Tibial artery (tissue), 4 donors: Measurements from ENCODE around the gene CCR9.

Source experiments
- DNase-seq, 2 donors: peaks; one replicate each; pipeline ENCODE4 v3.0.0-alpha.2; 2019
- H3K27ac ChIP-seq, 2 donors: fragments of 200-600 bp; sonication (generic) in 1 of 2; 1 replicate in 1 of 2; 2 replicates in 1 of 2; pipeline ENCODE4 v1.5.1; 2018 to 2019; ENCODE audit warnings: mild to moderate bottlenecking in 1 of 2
- H3K27me3 ChIP-seq, 2 donors: fragments of 200-600 bp; sonication (generic) in 1 of 2; one replicate each; pipeline versions ENCODE4 v1.5.1 to v1.6.0; 2016 to 2019
- H3K36me3 ChIP-seq, 3 donors: fragments of 200-600 bp; sonication (generic) in 2 of 3; one replicate each; pipeline ENCODE4 v1.5.1; 2016 to 2019; ENCODE audit warnings: mild to moderate bottlenecking in 2 of 3
- H3K4me1 ChIP-seq, 4 donors: fragments of 200-600 bp; sonication (generic) in 2 of 4; 1 replicate in 3 of 4; 2 replicates in 1 of 4; pipeline ENCODE4 v1.5.1; 2016 to 2019
- H3K4me3 ChIP-seq, 2 donors: fragments of 200-600 bp; sonication (generic) in 1 of 2; 1 replicate in 1 of 2; 2 replicates in 1 of 2; pipeline ENCODE4 v1.5.1; 2018 to 2019; ENCODE audit warnings: mild to moderate bottlenecking in 2 of 2
- H3K9me3 ChIP-seq, 3 donors: fragments of 200-600 bp; sonication (generic) in 1 of 3; one replicate each; pipeline ENCODE4 v1.5.1; 2016 to 2019
- intact Hi-C: fragments of 100-400 bp; cut with DNase I; formaldehyde crosslinking; loops from one replicate; pipeline ENCODE4 v1.15.0; 2023; ENCODE audit warnings: low total_unique reads
- TF ChIP-seq, protein P1 (sequence below), 2 experiments: fragments of 200-600 bp in 1 of 2; fragments of 450-650 bp in 1 of 2; IDR thresholded peaks; one replicate each; pipeline ENCODE4 v1.5.1; 2017 to 2019; ENCODE audit warnings: antibody characterized with exemption in 2 of 2, mild to moderate bottlenecking in 1 of 2, moderate library complexity in 1 of 2

CCR9 gene

DNA sequence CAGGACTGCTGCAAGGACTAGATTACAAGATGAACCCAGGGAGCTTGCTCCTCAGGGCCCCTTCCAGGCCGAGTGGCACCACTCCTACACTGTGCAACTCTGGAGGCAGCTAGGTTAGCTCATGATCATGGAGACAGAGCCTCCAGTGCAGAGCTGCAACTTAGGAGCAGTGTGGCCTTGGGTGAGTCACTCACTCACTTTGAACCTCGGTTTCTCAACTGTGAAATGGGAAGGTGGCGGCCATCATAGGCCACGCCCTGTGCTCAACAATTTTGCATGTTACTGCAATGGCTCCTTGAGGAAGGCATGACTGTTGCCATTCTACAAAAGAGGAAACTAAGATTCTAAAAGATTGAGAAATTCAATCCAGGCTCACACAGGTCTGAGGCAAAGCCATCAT lies 45.8 kb downstream of the CCR9 start:
- no peak overlapping the region for H3K27ac ChIP-seq
- DNase-seq: peak in 1 of 2 donors; percentile 27
- H3K9me3 ChIP-seq: no peaks in the 10 kb centered on the region
- H3K4me3 ChIP-seq: no peak overlapping the region
- H3K27me3 ChIP-seq: no peaks in the 10 kb centered on the region
- TF ChIP-seq, protein P1, sequence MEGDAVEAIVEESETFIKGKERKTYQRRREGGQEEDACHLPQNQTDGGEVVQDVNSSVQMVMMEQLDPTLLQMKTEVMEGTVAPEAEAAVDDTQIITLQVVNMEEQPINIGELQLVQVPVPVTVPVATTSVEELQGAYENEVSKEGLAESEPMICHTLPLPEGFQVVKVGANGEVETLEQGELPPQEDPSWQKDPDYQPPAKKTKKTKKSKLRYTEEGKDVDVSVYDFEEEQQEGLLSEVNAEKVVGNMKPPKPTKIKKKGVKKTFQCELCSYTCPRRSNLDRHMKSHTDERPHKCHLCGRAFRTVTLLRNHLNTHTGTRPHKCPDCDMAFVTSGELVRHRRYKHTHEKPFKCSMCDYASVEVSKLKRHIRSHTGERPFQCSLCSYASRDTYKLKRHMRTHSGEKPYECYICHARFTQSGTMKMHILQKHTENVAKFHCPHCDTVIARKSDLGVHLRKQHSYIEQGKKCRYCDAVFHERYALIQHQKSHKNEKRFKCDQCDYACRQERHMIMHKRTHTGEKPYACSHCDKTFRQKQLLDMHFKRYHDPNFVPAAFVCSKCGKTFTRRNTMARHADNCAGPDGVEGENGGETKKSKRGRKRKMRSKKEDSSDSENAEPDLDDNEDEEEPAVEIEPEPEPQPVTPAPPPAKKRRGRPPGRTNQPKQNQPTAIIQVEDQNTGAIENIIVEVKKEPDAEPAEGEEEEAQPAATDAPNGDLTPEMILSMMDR (IDR thresholded peaks at IDR 0.05): no peak
- no peaks in the 10 kb centered on the region for H3K4me1 ChIP-seq
- intact Hi-C loops: no loop called here
- peaks cover 85 to 98% (median 91%) of the 10 kb centered on the region in 3 donors for H3K36me3 ChIP-seq

DNA sequence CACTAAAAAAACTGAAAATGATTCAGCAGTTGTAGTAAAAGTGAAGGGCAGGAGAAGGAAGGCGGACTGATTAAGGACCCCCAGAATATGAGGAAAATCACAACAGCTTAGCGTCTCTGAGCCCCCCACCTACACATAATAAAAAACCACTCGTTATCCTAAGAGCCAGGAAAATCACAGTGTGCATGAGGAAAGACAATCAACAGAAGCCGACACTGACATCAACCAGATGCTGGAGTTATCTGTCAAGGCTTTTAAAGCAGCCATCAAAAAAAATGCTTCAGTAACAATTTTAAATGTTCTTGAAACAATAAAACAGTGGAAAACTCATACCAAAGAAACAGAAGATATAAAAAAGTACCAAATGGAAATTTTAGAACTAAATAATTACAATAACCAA lies 47.2 kb downstream of the CCR9 start:
- H3K4me1 ChIP-seq: no peaks in the 10 kb centered on the region
- H3K27me3 ChIP-seq: no peaks in the 10 kb centered on the region
- peaks cover 79 to 98% (median 83%) of the 10 kb centered on the region in 3 donors for H3K36me3 ChIP-seq
- H3K4me3 ChIP-seq: no peak overlapping the region
- intact Hi-C loops: no loop called here
- H3K27ac ChIP-seq: no peak overlapping the region
- H3K9me3 ChIP-seq: no peaks in the 10 kb centered on the region
- TF ChIP-seq, protein P1 (IDR thresholded peaks at IDR 0.05): no peak
- peak in 1 of 2 donors; percentile 12 for DNase-seq

- intact Hi-C loops: no loop called here
Measured at GRCh38 chr3:45936261-45936660, 49.9 kb downstream of the CCR9 start.

DNA sequence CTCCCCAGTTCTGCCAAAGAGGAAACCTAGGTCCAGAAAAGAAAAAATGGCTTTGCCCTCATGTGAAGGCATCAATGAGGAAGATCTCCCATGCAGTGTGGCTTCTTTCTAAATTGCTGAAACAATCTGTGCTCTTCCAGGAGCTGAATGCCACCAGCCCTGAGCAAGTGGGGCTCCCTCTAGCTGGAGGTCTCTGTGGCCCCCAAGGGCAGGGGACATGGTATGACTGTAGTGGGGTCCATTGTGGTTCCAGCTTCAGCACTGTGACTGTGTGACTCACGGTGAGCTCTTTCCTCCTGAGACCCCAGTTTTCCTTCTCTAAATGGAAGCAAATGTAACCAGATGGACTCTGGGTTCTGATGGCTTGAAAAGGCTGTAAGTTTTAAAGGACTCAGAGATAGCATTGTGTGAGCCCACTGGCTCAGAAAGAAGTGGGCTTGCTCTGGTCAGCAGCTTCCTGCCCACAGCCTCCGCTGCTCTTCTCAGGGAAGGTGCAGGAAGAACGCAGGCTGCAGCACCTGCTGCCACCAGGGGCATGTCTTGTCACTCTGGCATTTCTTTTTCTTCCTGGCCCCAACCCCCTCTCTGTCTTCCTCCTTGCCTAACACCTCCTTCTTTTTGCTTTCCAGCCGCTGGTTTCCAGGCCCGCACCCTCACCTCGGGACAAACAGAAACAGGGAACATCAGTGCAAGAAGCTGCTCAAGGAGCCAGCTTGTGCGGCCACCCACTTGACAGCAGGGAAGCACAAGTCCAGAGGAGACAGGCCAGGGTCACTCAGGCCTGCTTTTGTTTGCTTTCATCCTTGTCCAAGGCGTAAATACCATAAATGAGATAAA lies 51.1 kb downstream of the CCR9 start:
- Histone ChIP-seq H3K27ac (no peak overlapping the region), H3K9me3 (no peaks in the 10 kb centered on the region), H3K27me3 (no peaks in the 10 kb centered on the region), H3K4me3 (no peak overlapping the region), H3K36me3 (peaks cover 42 to 80% (median 44%) of the 10 kb centered on the region in 3 donors), H3K4me1 (peaks cover 0 to 12% (median 4%) of the 10 kb centered on the region in 4 donors)
- peak in 1 of 2 donors; percentile 54 for DNase-seq
- TF ChIP-seq, protein P1 (IDR thresholded peaks at IDR 0.05): no peak
- intact Hi-C loops: no loop called here

More at GRCh38 chr3:45936261-45936660, 49.9 kb downstream of the CCR9 start:
- H3K4me1 ChIP-seq: peaks cover 0 to 12% (median 4%) of the 10 kb centered on the region in 4 donors
- no peak overlapping the region for H3K27ac ChIP-seq
- TF ChIP-seq, protein P1 (IDR thresholded peaks at IDR 0.05): no peak
- DNase-seq: peak in 1 of 2 donors; percentile 38
- H3K36me3 ChIP-seq: peaks cover 52 to 82% (median 56%) of the 10 kb centered on the region in 3 donors
- H3K4me3 ChIP-seq: no peak overlapping the region
- no peaks in the 10 kb centered on the region for H3K27me3 ChIP-seq
- no peaks in the 10 kb centered on the region for H3K9me3 ChIP-seq

DNA sequence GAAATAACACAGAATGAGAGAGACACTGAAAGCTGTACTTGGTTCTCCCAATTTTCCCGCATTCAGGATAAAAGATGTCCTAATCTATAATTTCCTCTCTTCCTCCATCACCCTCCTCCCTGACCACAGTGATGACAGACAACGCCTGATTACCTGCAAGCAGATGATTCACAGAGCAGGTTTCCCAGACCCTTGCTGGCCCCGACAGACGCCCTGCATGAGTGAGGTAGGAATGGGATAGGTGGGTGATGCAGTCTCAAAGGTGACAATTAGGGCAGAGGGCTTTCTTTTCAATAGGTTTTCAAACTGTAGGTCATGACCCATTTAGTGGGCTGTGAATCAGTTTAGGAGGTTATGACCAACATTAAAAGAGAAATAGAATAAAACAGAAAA lies 51.7 kb downstream of the CCR9 start:
- TF ChIP-seq, protein P1 (IDR thresholded peaks at IDR 0.05): no peak
- H3K36me3 ChIP-seq: peaks cover 36 to 80% (median 43%) of the 10 kb centered on the region in 3 donors

More for the DNA sequence above, 51.7 kb downstream of the CCR9 start:
- intact Hi-C loops: no loop called here
- H3K4me3 ChIP-seq: no peak overlapping the region
- DNase-seq: peak in 1 of 2 donors; percentile 24
- H3K4me1 ChIP-seq: peaks cover 0 to 12% (median 4%) of the 10 kb centered on the region in 4 donors
- H3K27me3 ChIP-seq: no peaks in the 10 kb centered on the region
- no peak overlapping the region for H3K27ac ChIP-seq
- H3K9me3 ChIP-seq: no peaks in the 10 kb centered on the region
